HG03521 (cell line): ENCODE data around the gene SLC16A3.

Experiments used
- ATAC-seq: cut with Tn5 transposase; IDR thresholded peaks from one replicate; pipeline ENCODE4 v1.9.1; 2021; ENCODE audit warnings: mild to moderate bottlenecking, moderate library complexity; ENCODE audit not compliant: unreplicated experiment

The SLC16A3 gene

GRCh38 chr17:82280537-82280936, 51.7 kb downstream of the SLC16A3 start:
- no peak for ATAC-seq

- no peak for ATAC-seq
Measured at GRCh38 chr17:82281076-82281475, 52.2 kb downstream of the SLC16A3 start.

GRCh38 chr17:82281502-82282238, 52.8 kb downstream of the SLC16A3 start:
- no peak for ATAC-seq

- no peak for ATAC-seq
Measured at GRCh38 chr17:82282239-82283207, 53.7 kb downstream of the SLC16A3 start.

- no peak for ATAC-seq
Measured at GRCh38 chr17:82283208-82283749, 54.4 kb downstream of the SLC16A3 start.

- no peak for ATAC-seq
Measured at GRCh38 chr17:82285141-82285540, 56.3 kb downstream of the SLC16A3 start.

- ATAC-seq, result no peak
Measured at GRCh38 chr17:82287013-82287867, 58.4 kb downstream of the SLC16A3 start.

GRCh38 chr17:82287868-82288801, 59.3 kb downstream of the SLC16A3 start:
- ATAC-seq, result no peak
